SIG-M5 treated with dmso at 0.1 percent for 504 hours (cell line): ENCODE measurements around the gene ICAM1.

Experiments
- DNase-seq: peaks from one replicate; lab custom pipeline; 2025; ENCODE audit not compliant: unreplicated experiment; lab: John Stamatoyannopoulos, UW

ICAM1 gene

GRCh38 chr19:10321417-10321797, 50.5 kb downstream of the ICAM1 start:
- no peak for DNase-seq

- no peak for DNase-seq
Measured at GRCh38 chr19:10321874-10322835, 51.2 kb downstream of the ICAM1 start.

- no peak for DNase-seq
Measured at GRCh38 chr19:10325732-10326131, 54.8 kb downstream of the ICAM1 start.

GRCh38 chr19:10327793-10328192, 56.9 kb downstream of the ICAM1 start:
- DNase-seq: no peak

- DNase-seq: no peak
Measured at GRCh38 chr19:10328558-10329429, 57.9 kb downstream of the ICAM1 start.

GRCh38 chr19:10329555-10329954, 58.6 kb downstream of the ICAM1 start:
- DNase-seq: no peak

- DNase-seq: no peak
Measured at GRCh38 chr19:10332158-10332964, 61.4 kb downstream of the ICAM1 start.

GRCh38 chr19:10332965-10333757, 62.2 kb downstream of the ICAM1 start, which contains the start of gene RAVER1:
RAVER1 (minus strand) TSS chr19:10333529; CDS start chr19:10333507, 22 bp downstream.
- peak; percentile 93 for DNase-seq

- no peak for DNase-seq
Measured at GRCh38 chr19:10333758-10334587, 63.1 kb downstream of the ICAM1 start.

GRCh38 chr19:10334588-10335351, 63.9 kb downstream of the ICAM1 start:
- DNase-seq: peak; percentile 45

- DNase-seq: no peak
Measured at GRCh38 chr19:10335352-10335985, 64.5 kb downstream of the ICAM1 start.
